G401 (cell line): ENCODE results near the gene FOXN3. TPM values are rescaled to one million over a fixed set of nuclear protein-coding genes. Genes with fewer than 3 reads are reported as not detected.
"Not testable (repeated sequence)": the region's sequence is repeated elsewhere in the genome, so short reads cannot be mapped to it uniquely, and the experiment has no call there.

Experiments used
- DNase-seq: peaks from one replicate; pipeline ENCODE4 v3.0.0-alpha.2; 2015; ENCODE audit warnings: low spot score
- in situ Hi-C: cut with HindIII; loops from 2 replicates; pipeline ENCODE4 v1.10.0; 2016; ENCODE audit warnings: low sequenced_read_pairs, mixed read lengths
- total RNA-seq: library from RNA; depleted of rRNA; stranded (reverse); fragments of >200 nt; shearing (Covaris generic); gene quantifications from 2 replicates; pipeline ENCODE4 v1.2.3, GENCODE V29; 2014

The FOXN3 gene
- total RNA-seq, 1 experiment from 2014 or later, result 7.6 TPM

DNA sequence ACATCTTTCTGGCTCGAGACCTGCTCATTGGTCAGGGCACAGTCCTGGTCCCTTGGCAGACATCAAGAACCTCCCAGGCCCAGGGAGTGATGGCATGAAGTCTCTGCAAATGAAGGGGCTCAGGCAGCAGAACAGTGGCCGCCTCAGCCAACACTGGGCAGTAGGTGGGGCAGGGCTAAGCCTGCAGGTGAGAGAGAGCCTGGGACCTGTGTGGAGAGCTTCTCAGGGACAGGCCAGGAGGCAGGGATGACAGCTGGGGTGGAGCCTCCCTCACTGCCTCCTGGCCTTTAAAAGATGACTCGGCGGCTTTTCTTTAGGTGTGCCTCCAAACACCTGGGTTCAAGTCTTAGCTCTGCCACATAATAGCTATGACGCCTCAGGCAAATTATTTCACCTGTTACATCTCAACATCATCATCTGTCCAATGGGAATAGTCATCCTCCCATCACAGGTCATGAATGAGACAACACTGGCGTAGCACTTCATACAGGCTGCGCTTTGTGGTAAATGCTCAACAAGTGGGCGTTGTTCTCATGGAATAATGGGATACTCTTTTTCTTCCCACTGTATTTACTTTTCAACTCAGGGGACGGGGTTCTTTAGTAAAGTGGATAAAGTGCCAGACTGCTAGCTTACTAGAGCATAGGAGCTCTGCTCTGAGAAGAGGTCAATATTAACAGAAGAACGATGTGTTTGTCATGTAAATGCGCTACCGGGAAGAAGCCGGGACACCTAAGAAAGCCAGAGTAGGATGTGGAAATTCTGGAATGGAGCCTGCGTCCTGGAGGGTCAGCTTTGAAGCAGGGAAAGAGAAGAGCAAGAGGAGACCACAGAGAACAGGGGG lies 277.4 kb downstream of the FOXN3 start:
- in situ Hi-C loops, result no loop called here
- no peak for DNase-seq

DNA sequence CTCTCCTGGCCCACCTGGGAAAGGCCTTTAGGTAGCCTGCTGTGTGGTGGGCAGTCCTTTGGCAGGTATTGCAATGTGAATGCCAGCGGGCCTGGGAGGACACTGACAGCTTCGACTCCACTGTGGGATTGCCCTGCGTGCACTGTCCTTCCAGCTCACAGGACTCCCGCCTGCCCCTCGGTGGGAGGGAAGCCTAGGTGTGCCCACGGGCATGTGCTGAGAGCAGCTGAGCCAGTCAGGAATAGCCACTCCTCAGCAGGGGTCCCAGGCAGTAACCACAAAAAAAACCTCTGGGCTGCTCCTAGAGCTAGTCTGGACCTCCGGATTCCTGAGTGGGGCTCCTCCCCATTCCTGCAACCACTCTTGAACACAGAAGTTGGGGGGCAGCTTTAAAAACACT lies 278.2 kb downstream of the FOXN3 start:
- DNase-seq, result no peak
- in situ Hi-C loops, result no loop called here

DNA sequence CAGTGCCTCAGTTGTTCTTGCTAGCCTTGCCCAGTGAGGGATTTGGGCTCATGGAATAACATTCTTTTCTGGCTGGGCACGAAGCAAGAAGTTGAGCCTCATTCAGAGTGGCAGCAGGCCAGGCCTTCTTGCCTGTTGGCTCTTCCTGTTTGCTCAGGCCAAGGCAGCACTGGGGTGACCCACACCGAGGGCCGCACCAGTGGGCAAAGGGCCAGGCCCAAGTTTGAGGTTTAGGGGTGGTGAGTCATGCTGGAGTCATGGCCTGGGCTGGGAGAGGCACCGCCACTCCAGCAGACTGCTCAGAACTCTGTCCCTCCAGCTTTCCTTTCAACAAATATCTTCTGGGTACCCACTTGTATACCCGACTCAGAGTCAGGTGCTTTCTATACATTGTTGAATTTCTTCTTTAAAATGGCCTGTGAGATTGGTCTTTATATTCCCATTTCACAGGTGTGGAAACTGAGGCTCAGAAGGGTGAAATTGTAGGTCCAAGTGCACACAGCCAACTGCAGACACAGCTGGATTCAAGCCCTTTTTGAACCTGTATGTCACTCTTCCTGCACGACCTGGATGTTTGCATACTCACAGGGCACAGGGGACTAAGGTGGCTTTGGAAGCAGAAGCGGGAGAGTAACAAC lies 279.4 kb downstream of the FOXN3 start:
- in situ Hi-C loops, result no loop called here
- no peak for DNase-seq

DNA sequence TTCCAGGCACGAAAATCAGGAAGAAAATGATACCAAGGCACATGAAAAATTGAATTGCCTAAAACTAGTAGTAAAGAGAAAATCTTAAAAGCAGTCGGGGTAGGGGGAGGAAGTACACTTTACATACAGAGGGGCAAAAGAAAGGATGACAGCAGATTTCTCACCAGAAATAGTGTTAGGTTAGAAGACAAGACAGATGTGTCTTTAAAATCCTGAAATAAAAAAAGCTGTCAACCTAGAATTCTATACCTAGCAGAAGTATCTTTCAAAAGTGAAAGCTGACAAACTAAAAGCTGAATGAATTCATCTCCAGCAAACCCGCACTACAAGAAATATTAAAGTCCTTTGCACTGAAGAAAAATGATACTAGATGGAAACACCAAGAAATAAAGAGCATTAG lies 280.4 kb downstream of the FOXN3 start:
- no peak for DNase-seq
- in situ Hi-C loops, result no loop called here

DNA sequence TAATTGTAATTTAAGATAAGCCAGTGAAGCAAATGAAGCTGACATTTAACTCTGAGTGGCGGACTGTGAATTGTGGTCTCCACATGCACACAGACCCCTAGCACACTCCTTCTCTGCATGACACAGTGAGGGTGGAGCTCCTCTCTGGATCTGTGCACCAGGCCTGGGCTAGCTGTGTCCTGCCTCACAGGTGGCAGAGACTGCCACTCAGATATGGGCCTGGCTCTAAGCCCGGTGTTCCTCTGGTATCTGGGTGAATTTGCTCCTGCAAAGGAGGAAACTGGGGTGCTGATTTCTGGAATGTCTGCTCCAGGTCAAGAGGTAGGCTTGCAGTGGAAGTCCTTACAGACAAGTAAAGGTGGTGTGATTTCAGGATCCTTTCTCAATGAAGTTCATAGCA lies 282.4 kb downstream of the FOXN3 start:
- in situ Hi-C loops, result no loop called here
- DNase-seq, result peak; percentile 41

DNA sequence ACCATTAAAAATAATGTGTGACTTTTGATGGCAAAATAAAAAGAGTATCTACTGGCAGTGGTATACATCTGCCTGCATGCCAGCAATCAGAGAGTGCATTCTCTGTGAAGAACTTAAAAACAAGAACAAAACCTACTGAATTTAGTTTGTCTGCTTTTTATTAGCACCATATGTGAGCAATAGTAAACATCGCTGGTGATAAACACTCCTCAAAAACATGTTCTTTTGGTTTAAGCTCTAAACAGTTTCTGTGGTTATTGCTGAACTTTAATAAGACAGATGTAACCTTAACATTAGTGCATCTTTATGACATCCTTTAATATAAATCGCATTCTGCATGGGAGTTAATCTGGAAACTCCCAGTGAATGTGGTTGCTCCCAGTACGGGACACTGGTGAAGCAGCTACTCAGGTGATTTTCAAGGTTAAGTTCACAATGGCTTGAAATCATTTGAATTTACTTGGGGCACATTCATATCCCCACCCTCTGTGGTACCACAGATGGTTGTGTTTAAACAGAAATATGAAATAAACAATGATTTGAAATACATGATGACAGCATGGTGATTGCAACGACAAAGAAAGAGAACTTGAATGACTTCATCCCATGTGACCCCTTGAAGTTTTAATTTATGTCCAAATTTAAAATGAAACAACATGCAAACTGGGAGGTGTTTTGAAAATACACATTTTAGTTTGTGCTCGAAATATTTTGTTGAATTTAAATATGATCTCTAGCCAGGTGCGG lies 285.9 kb downstream of the FOXN3 start:
- no peak for DNase-seq
- in situ Hi-C loops, result no loop called here

DNA sequence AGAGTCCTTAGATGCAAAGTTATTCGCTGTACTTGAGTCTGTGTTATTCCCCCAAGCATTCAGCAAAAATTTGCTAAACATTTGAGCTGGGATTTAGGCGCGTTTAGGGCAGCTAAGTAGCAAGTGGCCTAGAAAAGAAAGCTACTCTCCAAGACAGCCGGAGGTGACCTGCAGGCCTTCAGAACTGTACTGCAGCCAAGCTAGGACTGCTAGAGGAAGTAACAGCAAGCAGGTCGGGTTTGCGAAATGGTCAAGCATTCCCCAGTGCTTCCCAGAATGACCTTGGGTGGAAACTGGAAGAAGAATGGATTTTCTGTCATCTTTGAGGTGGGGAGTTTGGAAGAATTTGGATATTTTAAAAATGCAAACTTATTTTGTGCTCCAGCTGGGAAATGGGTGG lies 287.5 kb downstream of the FOXN3 start:
- in situ Hi-C loops, result no loop called here
- peak; percentile 33 for DNase-seq

DNA sequence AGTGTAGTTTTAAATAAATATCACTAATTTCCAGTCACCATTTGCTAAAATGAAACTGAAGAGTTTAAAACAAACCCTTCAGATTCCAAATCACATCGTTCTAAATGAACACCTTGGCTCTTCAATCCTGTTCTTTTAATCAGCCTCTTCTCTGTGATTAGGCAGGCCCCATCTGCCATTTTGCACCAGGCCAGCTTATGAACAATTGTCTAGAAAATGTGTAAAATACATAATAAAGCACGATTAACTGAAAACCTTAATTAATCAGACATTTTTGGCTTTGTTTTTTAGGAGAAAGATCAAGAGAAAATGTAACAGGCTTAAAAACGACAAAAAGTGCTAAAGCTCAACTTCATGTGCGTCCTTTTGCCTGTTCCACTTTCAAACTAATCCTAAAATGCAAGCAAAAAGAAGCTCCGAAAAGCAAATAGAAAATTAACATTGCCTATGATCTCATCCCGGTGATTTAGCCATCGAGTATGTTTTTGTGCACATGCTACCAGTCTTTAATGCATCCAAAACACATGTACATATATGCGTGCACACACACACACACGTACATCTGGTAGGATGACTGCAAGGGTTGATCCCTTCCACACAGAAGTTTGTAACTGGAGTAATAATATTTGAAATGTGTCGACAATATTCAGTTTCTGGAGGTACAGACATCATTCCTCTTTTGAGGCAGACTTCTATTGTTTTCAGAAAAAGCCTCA lies 288.6 kb downstream of the FOXN3 start:
- in situ Hi-C loops, result no loop called here

DNA sequence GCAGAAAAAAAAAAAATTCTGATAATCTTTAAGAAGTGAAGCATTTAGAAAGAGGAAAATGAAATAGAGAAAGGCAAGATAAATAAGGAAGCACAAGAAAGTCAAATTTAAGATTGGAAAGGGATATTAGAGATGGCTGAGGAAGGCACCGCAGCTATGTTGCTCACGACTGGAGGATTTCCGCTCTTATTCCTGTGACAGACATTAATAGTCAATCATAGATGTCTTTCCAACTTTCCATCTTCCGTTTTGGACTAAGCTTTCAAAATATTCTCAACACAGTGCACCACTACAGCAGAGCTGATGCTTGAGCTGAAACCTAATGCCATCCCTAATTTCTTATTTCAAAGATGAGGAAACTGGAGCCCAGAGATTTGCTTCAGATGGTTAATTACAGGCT lies 290.6 kb downstream of the FOXN3 start:
- in situ Hi-C loops, result no loop called here

More for the DNA sequence above, 288.6 kb downstream of the FOXN3 start:
- no peak for DNase-seq

DNA sequence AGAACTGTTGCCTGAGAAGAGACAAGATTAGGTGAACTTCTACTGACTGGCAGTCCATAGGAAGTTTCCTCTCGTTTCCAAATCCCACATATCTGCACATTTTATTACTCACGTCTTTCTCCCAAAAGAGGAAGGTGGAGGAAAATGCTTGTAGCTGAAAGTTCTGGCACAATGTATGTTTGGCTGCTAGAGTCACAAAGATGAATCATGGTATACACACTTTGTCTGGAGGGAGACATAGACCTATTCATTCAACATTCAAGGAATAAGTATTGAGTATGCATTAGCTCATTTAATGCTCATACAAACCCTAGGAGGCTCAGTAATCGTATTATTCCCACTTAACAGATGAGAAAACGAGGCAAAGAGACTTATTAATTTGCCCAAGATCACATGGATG lies 291.8 kb downstream of the FOXN3 start:
- no peak for DNase-seq
- in situ Hi-C loops, result no loop called here

More for the DNA sequence above, 290.6 kb downstream of the FOXN3 start:
- no peak for DNase-seq

DNA sequence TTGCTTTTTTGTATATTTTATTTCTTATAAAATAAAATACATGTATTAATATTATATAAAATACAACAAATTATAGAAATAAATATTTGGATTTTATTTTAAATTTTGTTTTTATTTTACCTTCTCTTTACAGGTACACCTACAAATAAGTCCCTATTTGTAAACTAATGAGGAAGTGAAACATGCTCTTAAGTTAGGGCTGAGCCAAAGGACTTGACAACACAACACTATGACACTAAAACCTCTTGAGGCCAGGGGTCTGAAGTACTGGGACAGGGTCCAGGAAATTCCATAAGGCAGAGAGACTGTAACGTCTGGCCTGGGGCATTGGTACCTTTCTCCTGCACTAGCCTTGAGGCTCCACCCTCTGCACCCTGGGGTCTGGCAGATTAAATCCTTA lies 293.2 kb downstream of the FOXN3 start:
- no peak for DNase-seq
- in situ Hi-C loops, result no loop called here

DNA sequence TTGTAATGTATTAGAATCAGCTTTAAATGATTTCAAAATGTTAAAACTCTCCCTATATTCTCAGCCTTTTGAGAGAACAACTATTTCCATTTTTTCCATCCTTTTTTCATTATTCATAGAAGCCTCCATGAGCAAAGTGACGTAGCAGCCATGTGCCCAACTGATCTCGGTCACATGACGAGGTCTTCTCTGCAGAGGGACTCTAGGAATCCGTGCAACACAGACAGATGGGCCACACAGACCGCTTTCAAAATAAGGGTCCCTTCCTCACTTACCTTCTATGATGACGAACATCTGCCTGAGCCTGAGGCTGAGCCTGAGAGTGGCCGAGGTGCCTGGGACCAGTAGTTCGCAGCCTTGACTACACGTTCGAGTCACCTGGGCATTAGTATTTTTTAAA lies 293.8 kb downstream of the FOXN3 start:
- no peak for DNase-seq
- in situ Hi-C loops, result no loop called here

DNA sequence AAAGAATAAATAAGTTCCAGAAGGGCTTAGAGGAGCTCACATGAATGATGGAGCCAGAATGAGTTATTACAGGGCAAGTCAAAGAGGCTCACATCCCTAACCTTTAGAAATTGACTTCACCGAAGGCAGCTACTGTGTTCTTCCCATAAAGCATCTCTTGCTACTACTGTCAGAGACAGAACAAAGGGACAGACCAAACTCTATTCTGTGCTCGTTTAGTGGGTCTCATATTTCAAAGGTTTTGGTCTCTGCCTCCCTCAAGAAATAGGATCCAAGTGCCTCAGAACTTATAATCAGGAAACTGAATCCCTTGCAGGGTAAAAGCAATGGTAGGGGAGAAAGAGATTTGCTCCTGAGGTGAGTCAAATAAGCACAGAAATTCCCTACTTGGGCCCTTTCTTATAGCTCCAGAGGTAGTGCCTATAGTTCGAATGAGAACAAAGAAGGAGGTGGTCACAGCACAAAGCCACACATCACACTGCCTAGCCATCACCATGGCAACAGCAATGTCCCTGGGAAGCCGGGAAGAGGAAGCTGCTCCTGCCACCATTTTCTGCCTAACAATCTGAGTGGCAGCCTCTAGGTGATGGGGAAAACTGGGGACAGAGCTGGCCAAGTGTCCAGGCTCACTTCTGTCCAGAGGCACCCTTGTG lies 294.9 kb downstream of the FOXN3 start:
- in situ Hi-C loops, result no loop called here
- peak; percentile 28 for DNase-seq

DNA sequence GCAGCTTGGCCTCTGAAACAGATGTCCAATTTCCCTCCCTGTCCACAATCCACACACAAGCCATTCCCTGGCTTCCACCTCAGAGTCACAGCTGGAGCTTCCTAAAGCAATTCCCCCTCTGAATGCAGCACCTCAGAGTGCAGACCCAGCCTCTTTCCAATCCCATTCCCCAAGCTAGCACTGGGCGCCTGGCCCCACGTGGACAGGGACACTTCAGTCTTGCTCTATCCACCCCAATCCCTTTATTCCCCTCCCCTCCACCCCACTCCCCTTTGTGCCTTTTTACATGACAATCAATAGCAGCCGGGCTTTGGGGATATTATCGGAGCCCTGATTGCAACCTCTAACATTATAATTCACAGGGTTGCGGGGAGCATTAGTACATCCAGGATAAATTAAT lies 300.0 kb downstream of the FOXN3 start:
- DNase-seq, result no peak
- in situ Hi-C loops, result no loop called here

DNA sequence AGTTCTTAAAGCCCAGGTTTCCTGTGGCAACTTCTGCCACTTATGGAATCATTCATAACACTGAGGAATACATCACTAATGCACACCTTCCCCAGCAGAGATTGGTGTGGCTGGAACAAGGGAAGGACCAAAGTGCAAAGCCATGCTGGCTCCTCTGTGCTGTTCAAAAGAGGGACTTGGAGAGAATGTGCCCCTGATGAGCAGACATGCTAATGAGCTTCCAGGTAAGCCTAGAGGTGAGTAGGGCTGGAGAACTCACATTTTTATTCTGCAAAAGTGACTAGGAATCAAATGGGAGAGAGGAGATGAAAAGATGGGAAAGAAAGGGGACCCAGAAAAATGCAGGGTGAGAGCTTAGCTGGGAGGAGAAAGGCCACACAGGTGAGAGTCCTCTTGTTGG lies 302.9 kb downstream of the FOXN3 start:
- DNase-seq, result no peak
- in situ Hi-C loops, result no loop called here

DNA sequence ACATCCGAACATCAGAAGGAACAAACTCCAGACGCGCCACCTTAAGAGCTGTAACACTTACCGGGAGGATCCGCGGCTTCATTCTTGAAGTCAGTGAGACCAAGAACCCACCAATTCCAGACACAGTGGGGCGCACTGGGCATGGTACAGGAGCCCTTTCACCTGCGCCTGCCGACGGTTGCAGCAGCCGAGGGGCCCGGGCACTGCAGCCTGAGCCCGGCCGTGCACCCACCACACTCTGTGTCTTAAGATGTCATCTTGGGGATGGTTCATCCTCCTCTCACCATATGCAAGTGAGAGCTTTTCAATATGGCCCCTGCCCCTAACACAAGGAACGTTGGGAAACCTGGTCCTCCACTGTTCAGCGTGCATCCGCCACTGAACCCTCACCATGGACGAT lies 304.3 kb downstream of the FOXN3 start:
- DNase-seq, result no peak
- in situ Hi-C loops, result no loop called here

DNA sequence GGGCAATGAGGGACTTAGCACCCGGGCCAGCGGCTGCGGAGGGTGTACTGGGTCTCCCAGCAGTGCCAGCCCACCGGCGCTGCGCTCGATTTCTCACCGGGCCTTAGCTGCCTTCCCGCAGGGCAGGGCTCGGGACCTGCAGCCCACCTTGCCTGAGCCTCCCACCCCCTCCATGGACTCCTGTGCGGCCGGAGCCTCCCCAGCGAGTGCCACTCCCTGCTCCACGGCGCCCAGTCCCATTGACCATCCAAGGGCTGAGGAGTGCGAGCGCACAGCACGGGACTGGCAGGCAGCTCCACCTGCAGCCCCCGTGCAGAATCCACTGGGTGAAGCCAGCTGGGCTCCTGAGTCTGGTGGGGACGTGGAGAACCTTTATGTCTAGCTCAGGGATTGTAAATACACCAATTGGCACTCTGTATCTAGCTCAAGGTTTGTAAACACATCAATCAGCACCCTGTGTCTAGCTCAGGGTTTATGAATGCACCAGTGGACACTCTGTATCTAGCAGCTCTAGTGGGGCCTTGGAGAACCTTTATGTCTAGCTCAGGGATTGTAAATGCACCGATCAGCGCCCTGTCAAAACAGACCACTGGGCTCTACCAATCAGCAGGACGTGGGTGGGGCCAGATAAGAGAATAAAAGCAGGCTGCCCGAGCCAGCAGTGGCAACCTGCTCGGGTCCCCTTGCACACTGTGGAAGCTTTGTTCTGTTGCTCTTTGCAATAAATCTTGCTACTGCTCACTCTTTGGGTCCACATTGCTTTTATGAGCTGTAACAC lies 305.1 kb downstream of the FOXN3 start:
- in situ Hi-C loops, DNase-seq: not testable (repeated sequence)

DNA sequence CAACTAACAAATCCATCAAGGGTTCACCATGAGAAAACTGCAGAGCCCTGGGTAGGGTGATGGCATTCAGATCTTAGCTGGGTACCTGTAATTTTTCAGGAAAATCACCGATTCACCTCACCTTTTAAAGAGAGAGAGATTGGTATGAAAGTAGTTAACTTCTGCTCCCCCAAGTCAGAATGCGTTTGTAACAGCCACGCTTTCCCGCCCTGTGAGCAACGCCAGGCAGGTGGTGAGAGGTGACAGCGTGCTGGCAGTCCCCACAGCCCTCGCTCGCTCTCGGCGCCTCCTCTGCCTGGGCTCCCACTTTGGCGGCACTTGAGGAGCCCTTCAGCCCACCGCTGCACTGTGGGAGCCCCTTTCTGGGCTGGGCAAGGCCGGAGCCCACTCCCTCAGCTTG lies 305.8 kb downstream of the FOXN3 start:
- in situ Hi-C loops, DNase-seq: not testable (repeated sequence)
